H1 (cell line): ENCODE measurements around the gene ROR1. TPM values are rescaled to one million over a fixed set of nuclear protein-coding genes. Genes with fewer than 3 reads are reported as not detected.

Experiments used
- CTCF ChIA-PET: fragments of 300-600 bp; sonication (Branson Sonifier 250); formaldehyde crosslinking; loops from one replicate; lab custom pipeline; 2021; ENCODE audit not compliant: partially characterized antibody; lab: Charles Lee
- POLR2A ChIA-PET: fragments of 300-600 bp; sonication (Branson Sonifier 250); formaldehyde crosslinking; loops from one replicate; lab custom pipeline; 2021; ENCODE audit warnings: inconsistent platforms; ENCODE audit not compliant: partially characterized antibody; lab: Charles Lee
- DNase-seq, 2 experiments: peaks; one replicate each; pipeline versions ENCODE4 v3.0.0 to v3.0.0-alpha.2; 2010 to 2022; ENCODE audit warnings: low spot score in 2 of 2, low read depth in 1 of 2, mixed read lengths in 1 of 2
- FAIRE-seq: peaks from 2 replicates; lab custom pipeline; 2011; peaks lifted over from hg19 to GRCh38; lab: Jason Lieb, UNC
- H2AFZ ChIP-seq: 2 replicates; pipeline ENCODE4 v1.8.1; 2012; ENCODE audit warnings: low read length, inconsistent platforms
- H2AK5ac ChIP-seq: 2 replicates; pipeline ENCODE4 v1.6.1; 2013; ENCODE audit warnings: low read depth, low read length
- H2BK120ac ChIP-seq: replicated peaks from 2 replicates; pipeline ENCODE3; 2013; ENCODE audit warnings: low read depth, low read length, inconsistent platforms
- H2BK12ac ChIP-seq: 2 replicates; pipeline ENCODE4 v1.6.1; 2013; ENCODE audit warnings: low read depth, low read length
- H2BK15ac ChIP-seq: 2 replicates; pipeline ENCODE4 v1.6.1; 2013; ENCODE audit warnings: low read length
- H2BK20ac ChIP-seq: 2 replicates; pipeline ENCODE4 v1.6.1; 2013; ENCODE audit warnings: low read length
- H2BK5ac ChIP-seq: 2 replicates; pipeline ENCODE4 v1.6.1; 2013; ENCODE audit warnings: low read depth, low read length
- H3K14ac ChIP-seq: 2 replicates; pipeline ENCODE4 v1.6.1; 2013; ENCODE audit warnings: inconsistent platforms; ENCODE audit not compliant: insufficient read length
- H3K18ac ChIP-seq: 2 replicates; pipeline ENCODE4 v1.6.1; 2013; ENCODE audit warnings: low read length; ENCODE audit errors: extremely low read depth
- H3K23ac ChIP-seq: 2 replicates; pipeline ENCODE4 v1.6.1; 2013; ENCODE audit warnings: inconsistent platforms; ENCODE audit not compliant: insufficient read length
- H3K23me2 ChIP-seq: 2 replicates; pipeline ENCODE4 v1.6.1; 2013; ENCODE audit warnings: low read depth, low read length
- H3K27ac ChIP-seq: 2 replicates; pipeline ENCODE4 v1.6.1; 2011; ENCODE audit warnings: low read depth, low read length, inconsistent platforms
- H3K27me3 ChIP-seq, 4 experiments: replicated peaks in 1 of 4; 1 replicate in 1 of 4; 2 replicates in 3 of 4; pipeline versions ENCODE4 v1.6.1 to v1.8.1; 2011 to 2013; ENCODE audit warnings: low read length in 3 of 4, mild to moderate bottlenecking in 3 of 4, inconsistent platforms in 2 of 4, mixed read lengths in 2 of 4, moderate library complexity in 1 of 4; ENCODE audit not compliant: control insufficient read depth in 3 of 4, insufficient read depth in 3 of 4; ENCODE audit errors: extremely low read depth in 1 of 4
- H3K36me3 ChIP-seq, 4 experiments: 2 replicates each; pipeline versions ENCODE4 v1.6.1 to v1.8.1; 2011 to 2013; ENCODE audit warnings: mild to moderate bottlenecking in 4 of 4, low read length in 3 of 4, moderate library complexity in 2 of 4, control low read depth in 1 of 4, inconsistent platforms in 1 of 4; ENCODE audit not compliant: insufficient read depth in 4 of 4, control insufficient read depth in 2 of 4
- H3K4ac ChIP-seq: replicated peaks from 2 replicates; pipeline ENCODE3; 2013; ENCODE audit warnings: low read length, low read depth, mixed read lengths, inconsistent platforms; ENCODE audit not compliant: insufficient read length
- H3K4me1 ChIP-seq, 4 experiments: replicated peaks in 1 of 4; 1 replicate in 1 of 4; 2 replicates in 3 of 4; pipeline versions ENCODE4 v1.6.1 to v1.8.1; 2011 to 2013; ENCODE audit warnings: low read length in 3 of 4, inconsistent platforms in 2 of 4, mixed read lengths in 1 of 4; ENCODE audit not compliant: insufficient read depth in 4 of 4, control insufficient read depth in 3 of 4
- H3K4me2 ChIP-seq, 2 experiments: 2 replicates each; pipeline versions ENCODE4 v1.6.1 to v1.8.1; 2011 to 2013; ENCODE audit warnings: low read depth in 2 of 2, low read length in 2 of 2, control low read depth in 1 of 2, inconsistent platforms in 1 of 2, mild to moderate bottlenecking in 1 of 2; ENCODE audit not compliant: insufficient read depth in 1 of 2
- H3K4me3 ChIP-seq, 4 experiments: fragments of 200-600, 300-600 bp in 1 of 4; sonication (generic), shearing (Covaris generic), sonication (Bioruptor Twin) in 1 of 4; 2 replicates each; pipeline versions ENCODE4 v1.5.1 to v1.8.1; 2011 to 2016; ENCODE audit warnings: low read length in 4 of 4, low read depth in 3 of 4, control low read depth in 2 of 4, inconsistent platforms in 2 of 4, mild to moderate bottlenecking in 2 of 4, mixed read lengths in 1 of 4, moderate library complexity in 1 of 4; ENCODE audit not compliant: insufficient read depth in 2 of 4; ENCODE audit errors: extremely low read depth in 1 of 4
- H3K56ac ChIP-seq: replicated peaks from 2 replicates; pipeline ENCODE3; 2013; ENCODE audit warnings: low read depth, mild to moderate bottlenecking, mixed read lengths, low read length, inconsistent platforms; ENCODE audit not compliant: insufficient read length
- H3K79me1 ChIP-seq: 2 replicates; pipeline ENCODE4 v1.6.1; 2013; ENCODE audit warnings: low read depth, low read length, control low read depth
- H3K79me2 ChIP-seq, 2 experiments: 2 replicates each; pipeline versions ENCODE4 v1.6.1 to v1.8.1; 2012 to 2013; ENCODE audit warnings: low read length in 2 of 2, mild to moderate bottlenecking in 2 of 2, inconsistent platforms in 1 of 2; ENCODE audit not compliant: insufficient read depth in 2 of 2, control insufficient read depth in 1 of 2
- H3K9ac ChIP-seq, 4 experiments: replicated peaks in 1 of 4; 1 replicate in 1 of 4; 2 replicates in 3 of 4; pipeline versions ENCODE4 v1.6.1 to v1.8.1; 2011 to 2013; ENCODE audit warnings: low read depth in 3 of 4, low read length in 3 of 4, control low read depth in 2 of 4, mild to moderate bottlenecking in 2 of 4, moderate library complexity in 2 of 4, inconsistent platforms in 1 of 4; ENCODE audit errors: extremely low read depth in 1 of 4
- H3K9me3 ChIP-seq, 2 experiments: 2 replicates each; pipeline versions ENCODE4 v1.6.1 to v1.8.1; 2012 to 2013; ENCODE audit warnings: mild to moderate bottlenecking in 2 of 2, moderate library complexity in 2 of 2, control low read depth in 1 of 2, inconsistent platforms in 1 of 2, low read depth in 1 of 2, low read length in 1 of 2, mixed read lengths in 1 of 2; ENCODE audit not compliant: insufficient read depth in 2 of 2
- H4K20me1 ChIP-seq, 2 experiments: replicated peaks in 1 of 2; 2 replicates each; pipeline versions ENCODE3 to v1.8.1; 2011 to 2013; ENCODE audit warnings: inconsistent platforms in 2 of 2, low read length in 2 of 2, mild to moderate bottlenecking in 1 of 2; ENCODE audit not compliant: insufficient read depth in 2 of 2, control insufficient read depth in 1 of 2
- H4K5ac ChIP-seq: 2 replicates; pipeline ENCODE4 v1.6.1; 2013; ENCODE audit warnings: low read length, low read depth, mixed read lengths, inconsistent platforms; ENCODE audit not compliant: insufficient read length
- H4K8ac ChIP-seq: 2 replicates; pipeline ENCODE4 v1.8.0; 2013; ENCODE audit warnings: mild to moderate bottlenecking, moderate library complexity, low read length, inconsistent platforms; ENCODE audit not compliant: insufficient read depth; ENCODE audit errors: extremely low read depth
- H4K91ac ChIP-seq: replicated peaks from 2 replicates; pipeline ENCODE3; 2013; ENCODE audit warnings: low read length, mixed read lengths, inconsistent platforms; ENCODE audit not compliant: insufficient read length
- SIRT6 ChIP-seq: IDR thresholded peaks from one replicate; pipeline ENCODE4 v1.7.1; 2012; ENCODE audit warnings: low read length, inconsistent platforms
- WGBS, 2 experiments: shearing (Covaris generic) in 1 of 2; methylation state at CpG; one replicate each; pipeline versions ENCODE4 v1.1.6 to v1.1.7; 2013 to 2015; ENCODE audit warnings: low lambda C conversion rate in 2 of 2, mixed read lengths in 2 of 2, inconsistent platforms in 1 of 2, low coverage in 1 of 2, missing lambda C conversion rate in 1 of 2; ENCODE audit not compliant: insufficient replicate concordance in 2 of 2, insufficient coverage in 1 of 2, insufficient read length in 1 of 2; ENCODE audit errors: extremely low coverage in 1 of 2, missing lambda C conversion rate in 1 of 2; 5-methylcytosine and 5-hydroxymethylcytosine counted together
- polyA plus RNA-seq, 7 experiments: library from polyadenylated mRNA; depleted of rRNA in 3 of 7; stranded (reverse) in 5 of 7; unstranded in 2 of 7; fragments of >200 nt in 5 of 7; fragments of 200-250 nt in 2 of 7; gene quantifications; 1 replicate in 5 of 7; 2 replicates in 1 of 7; 4 replicates in 1 of 7; pipeline versions ENCODE4 v1.2.1 to v1.2.3, GENCODE V29; 2011 to 2013; ENCODE audit warnings: missing spikeins in 2 of 7, mixed read lengths in 2 of 7
- total RNA-seq: library from RNA; stranded (reverse); fragmentation: NEBNext Ultra II Directional; extraction: Animal tissue kit (Norgen Biotek cat#: 25700); gene quantifications from 2 replicates; pipeline ENCODE4 v1.2.1, GENCODE V29; 2021

The ROR1 gene
- total and polyA plus RNA-seq, 2 of the 8 experiments (the other 6 are each of a cell fraction or from before 2014, with no cell fraction given) = 33.6 to 73.6 TPM

DNA sequence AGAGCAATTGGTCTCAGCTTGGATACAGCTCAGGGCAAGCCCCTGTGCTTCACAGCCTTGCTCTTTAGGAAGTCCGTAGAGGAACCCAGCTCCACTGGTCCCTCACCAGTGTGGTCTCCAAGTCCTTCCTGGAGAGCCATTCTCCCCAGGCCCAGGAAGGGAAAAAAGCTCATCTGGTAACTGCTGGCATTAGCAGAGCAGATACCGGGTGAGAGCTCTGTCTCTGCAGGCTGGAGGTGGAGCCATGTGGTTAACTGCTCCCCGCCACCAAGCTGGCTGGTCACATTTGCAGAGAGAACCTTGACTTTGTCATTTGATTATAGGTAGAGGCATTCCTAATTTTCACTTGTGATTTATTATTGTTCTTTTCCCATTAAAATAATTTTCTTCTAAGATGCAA lies 169.6 kb downstream of the ROR1 start:
- Histone ChIP-seq H2BK20ac (no peak overlapping the region), H3K36me3 (no peaks in the 10 kb centered on the region), H3K56ac (no peak overlapping the region), H3K4ac (no peak overlapping the region), H4K91ac (no peak overlapping the region), H3K4me3 (no peak overlapping the region), H3K14ac (no peak overlapping the region), H3K9ac (no peak overlapping the region), H3K27ac (no peak overlapping the region; the same call in 1 of the 2 replicates), H2AK5ac (no peak overlapping the region), H2BK15ac (no peak overlapping the region), H4K20me1 (peaks cover 1 to 5% of the 10 kb centered on the region in 2 experiments), H2BK5ac (no peak overlapping the region), H3K4me1 (peaks cover 0 to 10% (median 4%) of the 10 kb centered on the region in 4 experiments; a peak in 6 of 7 replicates), H3K27me3 (no peaks in the 10 kb centered on the region), H4K8ac (no peak overlapping the region), H3K4me2 (no peak overlapping the region), H2BK120ac (no peak overlapping the region), H2AFZ (no peak overlapping the region), H3K79me1 (peaks cover 5% of the 10 kb centered on the region; the same call in 1 of the 2 replicates), H3K18ac (no peak overlapping the region), H4K5ac (no peak overlapping the region), H3K9me3 (no peaks in the 10 kb centered on the region), H3K79me2 (peaks cover 0 to 91% of the 10 kb centered on the region in 2 experiments; a peak in 3 of 4 replicates), H3K23ac (no peak overlapping the region), H2BK12ac (no peak overlapping the region), H3K23me2 (no peaks in the 10 kb centered on the region)
- ChIA-PET CTCF (interaction anchor here (0.6 to 2.0 kb wide), 8 partner anchors 8 to 252 kb away, joined by 3 to 7 read pairs (median 4); no protein-coding TSS in a partner anchor), POLR2A (interaction anchor here (0.6 kb wide), 1 partner anchor 150 kb away, joined by 3 read pairs; no protein-coding TSS in a partner anchor)
- WGBS, 2 experiments = 82% methylated on average over 3 of the region's 3 CpGs; no CpG with 5 or more reads in 1 of the 2 experiments
- DNase-seq (no peak), FAIRE-seq (no peak)
- TF ChIP-seq SIRT6 = no peak
